H9 (cell line): Measurements from ENCODE around the gene SLC7A6. TPM values are rescaled to one million over a fixed set of nuclear protein-coding genes. Genes with fewer than 3 reads are reported as not detected.

ENCODE experiments used
- DNase-seq: peaks from one replicate; pipeline ENCODE4 v3.0.0-alpha.2; 2017
- H2AFZ ChIP-seq: one replicate; pipeline ENCODE4 v1.6.1; 2013; ENCODE audit warnings: mild to moderate bottlenecking, low read length, control low read depth, moderate library complexity
- H2AK5ac ChIP-seq: 2 replicates; pipeline ENCODE4 v1.6.1; 2013; ENCODE audit warnings: low read length, control low read depth, mixed read lengths; ENCODE audit not compliant: insufficient read length
- H2BK120ac ChIP-seq: one replicate; pipeline ENCODE4 v1.6.1; 2013; ENCODE audit warnings: low read depth, mild to moderate bottlenecking, low read length, control low read depth, inconsistent platforms; ENCODE audit not compliant: poor library complexity, severe bottlenecking
- H2BK12ac ChIP-seq: 2 replicates; pipeline ENCODE4 v1.6.1; 2013; ENCODE audit warnings: low read length, control low read depth, mixed read lengths, low read depth; ENCODE audit not compliant: insufficient read length
- H2BK15ac ChIP-seq: 2 replicates; pipeline ENCODE4 v1.6.1; 2013; ENCODE audit warnings: low read depth, low read length, control low read depth
- H2BK20ac ChIP-seq: one replicate; pipeline ENCODE4 v1.6.1; 2013; ENCODE audit warnings: low read depth, mild to moderate bottlenecking, low read length, control low read depth, inconsistent platforms; ENCODE audit not compliant: poor library complexity, severe bottlenecking
- H2BK5ac ChIP-seq: 2 replicates; pipeline ENCODE4 v1.6.1; 2013; ENCODE audit warnings: low read length, control low read depth, mixed read lengths; ENCODE audit not compliant: insufficient read length
- H3K14ac ChIP-seq: 2 replicates; pipeline ENCODE4 v1.6.1; 2013; ENCODE audit warnings: low read length, control low read depth; ENCODE audit not compliant: insufficient read depth
- H3K18ac ChIP-seq: 2 replicates; pipeline ENCODE4 v1.6.1; 2013; ENCODE audit warnings: low read depth, mild to moderate bottlenecking, mixed read lengths, low read length, control low read depth; ENCODE audit not compliant: insufficient read length
- H3K23ac ChIP-seq: 2 replicates; pipeline ENCODE4 v1.6.1; 2013; ENCODE audit warnings: low read length, control low read depth, mixed read lengths, low read depth; ENCODE audit not compliant: insufficient read length
- H3K23me2 ChIP-seq: 2 replicates; pipeline ENCODE4 v1.6.1; 2013; ENCODE audit warnings: low read depth, mild to moderate bottlenecking, mixed read lengths, low read length, control low read depth; ENCODE audit not compliant: insufficient read length, poor library complexity, severe bottlenecking
- H3K27ac ChIP-seq: 2 replicates; pipeline ENCODE4 v1.5.1; 2013; ENCODE audit warnings: low read length, control low read depth, mixed read lengths, low read depth; ENCODE audit not compliant: insufficient read length
- H3K27me3 ChIP-seq: 2 replicates; pipeline ENCODE4 v1.6.1; 2013; ENCODE audit warnings: low read length, control low read depth, inconsistent platforms; ENCODE audit not compliant: insufficient read depth
- H3K4ac ChIP-seq: 2 replicates; pipeline ENCODE4 v1.6.1; 2013; ENCODE audit warnings: low read depth, mild to moderate bottlenecking, control low read depth, inconsistent platforms, low read length, moderate library complexity
- H3K4me1 ChIP-seq: 2 replicates; pipeline ENCODE4 v1.6.1; 2013; ENCODE audit warnings: low read length, control low read depth, inconsistent platforms; ENCODE audit not compliant: insufficient read depth
- H3K4me2 ChIP-seq: 2 replicates; pipeline ENCODE4 v1.6.1; 2013; ENCODE audit warnings: low read length, control low read depth, mixed read lengths; ENCODE audit not compliant: insufficient read length, insufficient read depth
- H3K56ac ChIP-seq: 2 replicates; pipeline ENCODE4 v1.6.1; 2013; ENCODE audit warnings: low read depth, mild to moderate bottlenecking, mixed read lengths, low read length, control low read depth; ENCODE audit not compliant: insufficient read length
- H3K79me1 ChIP-seq: 2 replicates; pipeline ENCODE4 v1.6.1; 2013; ENCODE audit warnings: low read depth, mild to moderate bottlenecking, moderate library complexity, low read length, control low read depth, inconsistent platforms; ENCODE audit not compliant: insufficient read depth, poor library complexity, severe bottlenecking
- H3K79me2 ChIP-seq: 2 replicates; pipeline ENCODE4 v1.6.1; 2013; ENCODE audit warnings: low read length, control low read depth, inconsistent platforms; ENCODE audit not compliant: insufficient read depth
- H3K9ac ChIP-seq: 2 replicates; pipeline ENCODE4 v1.6.1; 2013; ENCODE audit warnings: low read length, control low read depth, mixed read lengths; ENCODE audit not compliant: insufficient read length; ENCODE audit errors: extremely low read depth
- H3K9me3 ChIP-seq: one replicate; pipeline ENCODE4 v1.6.1; 2013; ENCODE audit warnings: low read depth, low read length, inconsistent platforms; ENCODE audit not compliant: control insufficient read depth
- H3T11ph ChIP-seq: one replicate; pipeline ENCODE4 v1.6.1; 2013; ENCODE audit warnings: mild to moderate bottlenecking, low read length, control low read depth, inconsistent platforms
- H4K20me1 ChIP-seq: one replicate; pipeline ENCODE4 v1.6.1; 2013; ENCODE audit not compliant: control insufficient read depth, insufficient read length, insufficient read depth
- H4K5ac ChIP-seq: 2 replicates; pipeline ENCODE4 v1.6.1; 2013; ENCODE audit warnings: low read depth, mild to moderate bottlenecking, mixed read lengths, low read length, control low read depth; ENCODE audit not compliant: insufficient read length
- H4K8ac ChIP-seq: replicated peaks from 2 replicates; pipeline ENCODE4 v1.6.1; 2013; ENCODE audit warnings: low read length, control low read depth, mixed read lengths, low read depth; ENCODE audit not compliant: insufficient read length
- H4K91ac ChIP-seq: 2 replicates; pipeline ENCODE4 v1.6.1; 2013; ENCODE audit warnings: low read depth, mild to moderate bottlenecking, moderate library complexity, mixed read lengths, low read length, control low read depth; ENCODE audit not compliant: insufficient read length
- H3K27ac Mint-ChIP-seq, 3 experiments: 2 replicates in 2 of 3; 3 replicates in 1 of 3; pipeline ENCODE4 v1.8.0; 2020 to 2021; ENCODE audit warnings: mixed read lengths in 3 of 3, mild to moderate bottlenecking in 1 of 3, moderate library complexity in 1 of 3
- H3K27me3 Mint-ChIP-seq: 2 replicates; pipeline ENCODE4 v1.8.0; 2021; ENCODE audit warnings: low read depth, mild to moderate bottlenecking, moderate library complexity, mixed read lengths
- H3K36me3 Mint-ChIP-seq, 3 experiments: 2 replicates in 2 of 3; 3 replicates in 1 of 3; pipeline ENCODE4 v1.8.0; 2020 to 2021; ENCODE audit warnings: low read depth in 3 of 3, mixed read lengths in 3 of 3; ENCODE audit not compliant: insufficient read depth in 1 of 3
- H3K4me1 Mint-ChIP-seq, 2 experiments: 2 replicates each; pipeline ENCODE4 v1.8.0; 2020; ENCODE audit warnings: mixed read lengths in 2 of 2
- H3K4me3 Mint-ChIP-seq, 2 experiments: 2 replicates in 1 of 2; 3 replicates in 1 of 2; pipeline ENCODE4 v1.8.0; 2020 to 2021; ENCODE audit warnings: mild to moderate bottlenecking in 2 of 2, mixed read lengths in 2 of 2, moderate library complexity in 1 of 2
- H3K9me3 Mint-ChIP-seq, 2 experiments: 2 replicates in 1 of 2; 3 replicates in 1 of 2; pipeline ENCODE4 v1.8.0; 2020; ENCODE audit warnings: mild to moderate bottlenecking in 2 of 2, mixed read lengths in 2 of 2, moderate library complexity in 1 of 2
- WGBS: extraction: QIAGEN DNeasy Blood & Tissue Kit; methylation state at CpG from one replicate; pipeline ENCODE4 v1.1.7; 2013; ENCODE audit warnings: missing lambda C conversion rate, low lambda C conversion rate, mixed read lengths; ENCODE audit not compliant: insufficient read length; ENCODE audit errors: extremely low coverage; 5-methylcytosine and 5-hydroxymethylcytosine counted together
- total RNA-seq: library from RNA; stranded (reverse); gene quantifications from 2 replicates; pipeline ENCODE4 v1.2.1, GENCODE V29; 2021
- TF ChIP-seq, protein P1 (sequence below): fragments of 200-600 bp; sonication (generic); conservative IDR thresholded peaks from 3 replicates; pipeline ENCODE4 v1.8.0; 2021; ENCODE audit warnings: antibody characterized with exemption, mild to moderate bottlenecking

SLC7A6 gene
- total RNA-seq, 1 experiment from 2014 or later = 21.1 TPM

DNA sequence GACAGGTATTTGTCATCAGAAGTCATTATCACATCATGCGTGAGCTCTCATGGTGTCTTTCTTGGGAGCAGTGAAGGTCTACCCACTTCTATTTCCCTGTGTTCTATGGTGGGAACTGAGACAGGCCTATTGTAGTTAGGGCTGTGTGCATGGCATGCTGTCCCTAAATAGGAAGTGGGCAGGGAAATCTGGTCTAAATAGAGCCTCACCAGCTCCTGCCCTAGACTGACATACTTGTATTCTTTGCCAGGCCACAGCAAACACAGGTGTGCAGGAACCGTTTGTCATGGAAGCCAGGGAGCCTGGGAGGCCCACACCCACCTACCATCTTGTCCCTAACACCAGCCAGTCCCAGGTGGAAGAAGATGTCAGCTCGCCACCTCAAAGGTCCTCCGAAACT is 10.1 kb downstream of the SLC7A6 start:
- Mint-ChIP-seq H3K27ac (no peak overlapping the region), H3K4me1 (peaks cover 0 to 5% of the 10 kb centered on the region in 2 experiments; a peak in 2 of 4 replicates), H3K9me3 (no peaks in the 10 kb centered on the region), H3K27me3 (no peaks in the 10 kb centered on the region), H3K36me3 (peaks cover 16 to 28% (median 19%) of the 10 kb centered on the region in 3 experiments; a peak in 5 of 7 replicates), H3K4me3 (no peak overlapping the region)
- no peak overlapping the region for H2BK120ac ChIP-seq
- no peak overlapping the region for H2BK12ac ChIP-seq
- H3K27ac ChIP-seq = no peak overlapping the region
- H2BK5ac ChIP-seq = no peak overlapping the region
- H3K4me1 ChIP-seq = no peaks in the 10 kb centered on the region
- no peak overlapping the region for H2AK5ac ChIP-seq
- no peak overlapping the region for H3K23ac ChIP-seq
- WGBS = no CpG with 5 or more reads among the region's 4 CpGs
- H3K79me2 ChIP-seq = peaks cover 1% of the 10 kb centered on the region; the same call in 1 of the 2 replicates
- no peak overlapping the region for H2AFZ ChIP-seq
- TF ChIP-seq, protein P1, sequence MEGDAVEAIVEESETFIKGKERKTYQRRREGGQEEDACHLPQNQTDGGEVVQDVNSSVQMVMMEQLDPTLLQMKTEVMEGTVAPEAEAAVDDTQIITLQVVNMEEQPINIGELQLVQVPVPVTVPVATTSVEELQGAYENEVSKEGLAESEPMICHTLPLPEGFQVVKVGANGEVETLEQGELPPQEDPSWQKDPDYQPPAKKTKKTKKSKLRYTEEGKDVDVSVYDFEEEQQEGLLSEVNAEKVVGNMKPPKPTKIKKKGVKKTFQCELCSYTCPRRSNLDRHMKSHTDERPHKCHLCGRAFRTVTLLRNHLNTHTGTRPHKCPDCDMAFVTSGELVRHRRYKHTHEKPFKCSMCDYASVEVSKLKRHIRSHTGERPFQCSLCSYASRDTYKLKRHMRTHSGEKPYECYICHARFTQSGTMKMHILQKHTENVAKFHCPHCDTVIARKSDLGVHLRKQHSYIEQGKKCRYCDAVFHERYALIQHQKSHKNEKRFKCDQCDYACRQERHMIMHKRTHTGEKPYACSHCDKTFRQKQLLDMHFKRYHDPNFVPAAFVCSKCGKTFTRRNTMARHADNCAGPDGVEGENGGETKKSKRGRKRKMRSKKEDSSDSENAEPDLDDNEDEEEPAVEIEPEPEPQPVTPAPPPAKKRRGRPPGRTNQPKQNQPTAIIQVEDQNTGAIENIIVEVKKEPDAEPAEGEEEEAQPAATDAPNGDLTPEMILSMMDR = no peak
- H3K18ac ChIP-seq = no peak overlapping the region
- no peak overlapping the region for H4K91ac ChIP-seq
- H2BK15ac ChIP-seq = no peak overlapping the region
- no peak overlapping the region for H3T11ph ChIP-seq
- no peak overlapping the region for H4K5ac ChIP-seq
- H4K20me1 ChIP-seq = no peaks in the 10 kb centered on the region
- no peak overlapping the region for H2BK20ac ChIP-seq
- H3K56ac ChIP-seq = no peak overlapping the region
- no peak overlapping the region for H3K4me2 ChIP-seq
- H3K23me2 ChIP-seq = no peaks in the 10 kb centered on the region
- no peaks in the 10 kb centered on the region for H3K9me3 ChIP-seq
- H3K9ac ChIP-seq = no peak overlapping the region
- no peak overlapping the region for H3K4ac ChIP-seq
- H3K27me3 ChIP-seq = no peaks in the 10 kb centered on the region
- no peak overlapping the region for H4K8ac ChIP-seq
- no peak overlapping the region for H3K14ac ChIP-seq
- DNase-seq = no peak
- H3K79me1 ChIP-seq = peaks cover 3% of the 10 kb centered on the region
